Fibroblast of lung (primary cell): ENCODE measurements around the gene UCP3. TPM values are rescaled to one million over a fixed set of nuclear protein-coding genes. Genes with fewer than 3 reads are reported as not detected.

Experiments
- DNase-seq, 2 donors: peaks; one replicate each; pipeline versions ENCODE4 v3.0.0 to v3.0.0-alpha.2; 2010; ENCODE audit warnings: low read depth in 2 of 2
- H2AFZ ChIP-seq: 2 replicates; pipeline ENCODE4 v1.5.1; 2012; ENCODE audit warnings: low read length, control low read depth, inconsistent platforms
- H3K27ac ChIP-seq: 2 replicates; pipeline ENCODE4 v1.5.1; 2011; ENCODE audit warnings: low read length, control low read depth; ENCODE audit not compliant: insufficient read depth
- H3K27me3 ChIP-seq: 2 replicates; pipeline ENCODE4 v1.5.1; 2011; ENCODE audit warnings: mild to moderate bottlenecking, low read length; ENCODE audit not compliant: control insufficient read depth, insufficient read depth
- H3K36me3 ChIP-seq: 2 replicates; pipeline ENCODE4 v1.5.1; 2011; ENCODE audit warnings: low read length; ENCODE audit not compliant: control insufficient read depth, insufficient read depth
- H3K4me1 ChIP-seq: 2 replicates; pipeline ENCODE4 v1.5.1; 2011; ENCODE audit warnings: low read length; ENCODE audit not compliant: control insufficient read depth, insufficient read depth; ENCODE audit errors: extremely low read depth
- H3K4me2 ChIP-seq: 2 replicates; pipeline ENCODE4 v1.5.1; 2011; ENCODE audit warnings: low read length, control low read depth; ENCODE audit not compliant: insufficient read depth; ENCODE audit errors: extremely low read depth
- H3K4me3 ChIP-seq, 4 experiments: fragments of 200-600 bp in 1 of 4; sonication (generic) in 1 of 4; replicated peaks in 1 of 4; 2 replicates each; pipeline ENCODE4 v1.5.1; 2011 to 2016; ENCODE audit warnings: low read length in 4 of 4, low read depth in 3 of 4, mild to moderate bottlenecking in 3 of 4, control low read depth in 2 of 4, inconsistent platforms in 1 of 4, mixed read lengths in 1 of 4; ENCODE audit not compliant: insufficient read depth in 1 of 4; ENCODE audit errors: control extremely low read depth in 1 of 4
- H3K79me2 ChIP-seq: 2 replicates; pipeline ENCODE4 v1.5.1; 2012; ENCODE audit warnings: mild to moderate bottlenecking, low read length, inconsistent platforms; ENCODE audit not compliant: control insufficient read depth, insufficient read depth
- H3K9ac ChIP-seq: 2 replicates; pipeline ENCODE4 v1.5.1; 2011; ENCODE audit warnings: mild to moderate bottlenecking, low read length, control low read depth; ENCODE audit not compliant: insufficient read depth
- H3K9me3 ChIP-seq: 2 replicates; pipeline ENCODE4 v1.5.1; 2012; ENCODE audit warnings: low read depth, low read length; ENCODE audit not compliant: control insufficient read depth, insufficient read depth
- H4K20me1 ChIP-seq: 2 replicates; pipeline ENCODE4 v1.5.1; 2011; ENCODE audit warnings: low read length; ENCODE audit not compliant: control insufficient read depth, insufficient read depth; ENCODE audit errors: extremely low read depth
- EZH2 ChIP-seq: IDR thresholded peaks from 2 replicates; pipeline ENCODE4 v1.5.1; 2012; ENCODE audit warnings: low read length, control low read depth, mild to moderate bottlenecking; ENCODE audit errors: missing control alignments
- polyA plus RNA-seq, 2 donors: library from polyadenylated mRNA; depleted of rRNA in 1 of 2; stranded (reverse) in 1 of 2; unstranded in 1 of 2; fragments of >200 nt; gene quantifications; 2 replicates each; pipeline ENCODE4 v1.2.1, GENCODE V29; 2011 to 2012; ENCODE audit warnings: missing spikeins in 1 of 2
- total RNA-seq: library from RNA; depleted of rRNA; stranded (reverse); fragments of >200 nt; gene quantifications from 2 replicates; pipeline ENCODE4 v1.2.1, GENCODE V29; 2014
- TF ChIP-seq, protein P1 (sequence below), 2 donors: IDR thresholded peaks in 1 of 2; conservative IDR thresholded peaks in 1 of 2; 1 replicate in 1 of 2; 2 replicates in 1 of 2; pipeline ENCODE4 v1.5.1; 2011 to 2012; ENCODE audit warnings: low read length in 2 of 2, control low read depth in 1 of 2, inconsistent platforms in 1 of 2, low read depth in 1 of 2, mild to moderate bottlenecking in 1 of 2

UCP3 gene
- total and polyA plus RNA-seq, 2 donors (not counting 1 experiment from before 2014, with no cell fraction given): 0.18 to 0.33 TPM

DNA sequence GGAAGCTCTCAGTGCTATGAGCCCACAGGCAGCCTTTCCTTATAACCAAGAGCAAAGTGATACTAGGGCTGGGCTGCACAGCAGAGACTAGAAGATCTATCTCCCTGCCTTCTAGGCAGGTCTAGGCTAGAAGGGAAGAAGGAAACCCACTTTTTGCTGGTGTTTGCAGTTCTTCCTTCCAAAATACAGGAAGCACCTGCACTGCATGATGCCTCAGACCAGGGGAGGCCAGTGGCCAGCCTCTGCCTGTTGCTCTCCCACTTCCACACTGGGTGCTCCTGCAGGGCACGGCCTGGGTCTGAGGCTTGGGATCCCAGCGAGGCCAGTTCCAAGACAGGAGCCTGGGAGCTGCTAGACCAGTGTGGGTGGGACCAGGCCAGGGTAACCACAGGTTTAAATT, 6.0 kb upstream of the UCP3 start:
- no peak overlapping the region for H3K27ac ChIP-seq
- no peaks in the 10 kb centered on the region for H3K27me3 ChIP-seq
- no peaks in the 10 kb centered on the region for H3K9me3 ChIP-seq
- no peak for TF ChIP-seq EZH2
- TF ChIP-seq, protein P1, sequence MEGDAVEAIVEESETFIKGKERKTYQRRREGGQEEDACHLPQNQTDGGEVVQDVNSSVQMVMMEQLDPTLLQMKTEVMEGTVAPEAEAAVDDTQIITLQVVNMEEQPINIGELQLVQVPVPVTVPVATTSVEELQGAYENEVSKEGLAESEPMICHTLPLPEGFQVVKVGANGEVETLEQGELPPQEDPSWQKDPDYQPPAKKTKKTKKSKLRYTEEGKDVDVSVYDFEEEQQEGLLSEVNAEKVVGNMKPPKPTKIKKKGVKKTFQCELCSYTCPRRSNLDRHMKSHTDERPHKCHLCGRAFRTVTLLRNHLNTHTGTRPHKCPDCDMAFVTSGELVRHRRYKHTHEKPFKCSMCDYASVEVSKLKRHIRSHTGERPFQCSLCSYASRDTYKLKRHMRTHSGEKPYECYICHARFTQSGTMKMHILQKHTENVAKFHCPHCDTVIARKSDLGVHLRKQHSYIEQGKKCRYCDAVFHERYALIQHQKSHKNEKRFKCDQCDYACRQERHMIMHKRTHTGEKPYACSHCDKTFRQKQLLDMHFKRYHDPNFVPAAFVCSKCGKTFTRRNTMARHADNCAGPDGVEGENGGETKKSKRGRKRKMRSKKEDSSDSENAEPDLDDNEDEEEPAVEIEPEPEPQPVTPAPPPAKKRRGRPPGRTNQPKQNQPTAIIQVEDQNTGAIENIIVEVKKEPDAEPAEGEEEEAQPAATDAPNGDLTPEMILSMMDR (conservative IDR thresholded peaks at IDR 0.05 in 1 of 2, IDR thresholded peaks at IDR 0.05 in 1 of 2; ENCODE audit: low read depth in 1 of 2, low read length in 2 of 2): no peak
- H2AFZ ChIP-seq: no peak overlapping the region
- no peaks in the 10 kb centered on the region for H3K79me2 ChIP-seq
- no peaks in the 10 kb centered on the region for H4K20me1 ChIP-seq
- DNase-seq: no peak
- H3K4me2 ChIP-seq: no peak overlapping the region
- peaks cover 12% of the 10 kb centered on the region for H3K4me1 ChIP-seq
- H3K36me3 ChIP-seq: no peaks in the 10 kb centered on the region
- no peak overlapping the region for H3K4me3 ChIP-seq
- no peak overlapping the region for H3K9ac ChIP-seq

DNA sequence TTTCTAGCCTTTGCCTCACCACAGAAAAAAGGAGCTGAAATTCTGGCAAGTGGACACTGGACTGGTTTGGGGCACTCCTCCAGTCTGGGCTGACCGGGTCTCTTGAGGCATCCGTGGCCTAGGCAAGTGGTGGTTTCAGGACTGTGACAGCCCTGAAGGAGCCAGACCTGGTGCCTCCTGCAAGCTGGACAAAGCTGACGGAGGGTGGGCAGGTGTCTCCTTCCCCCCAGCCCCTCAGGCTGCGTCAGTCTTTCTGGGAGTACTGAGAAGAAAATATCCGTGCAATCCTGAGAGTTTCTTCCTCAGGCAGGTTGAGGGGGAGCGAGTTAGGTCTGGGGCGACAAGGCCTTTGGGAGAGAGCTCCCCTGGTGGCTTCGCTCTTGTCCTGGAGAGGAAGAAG, 4.3 kb upstream of the UCP3 start:
- H3K27ac ChIP-seq: no peak overlapping the region
- H2AFZ ChIP-seq: no peak overlapping the region
- no peak overlapping the region for H3K4me3 ChIP-seq
- TF ChIP-seq EZH2: no peak
- TF ChIP-seq, protein P1 (conservative IDR thresholded peaks at IDR 0.05 in 1 of 2, IDR thresholded peaks at IDR 0.05 in 1 of 2; ENCODE audit: low read depth in 1 of 2, low read length in 2 of 2): no peak
- H3K27me3 ChIP-seq: no peaks in the 10 kb centered on the region
- H3K9ac ChIP-seq: no peak overlapping the region
- H3K79me2 ChIP-seq: no peaks in the 10 kb centered on the region
- peaks cover 2% of the 10 kb centered on the region for H3K4me1 ChIP-seq
- H3K9me3 ChIP-seq: no peaks in the 10 kb centered on the region
- H3K36me3 ChIP-seq: no peaks in the 10 kb centered on the region
- no peak for DNase-seq
- no peak overlapping the region for H3K4me2 ChIP-seq
- no peaks in the 10 kb centered on the region for H4K20me1 ChIP-seq

DNA sequence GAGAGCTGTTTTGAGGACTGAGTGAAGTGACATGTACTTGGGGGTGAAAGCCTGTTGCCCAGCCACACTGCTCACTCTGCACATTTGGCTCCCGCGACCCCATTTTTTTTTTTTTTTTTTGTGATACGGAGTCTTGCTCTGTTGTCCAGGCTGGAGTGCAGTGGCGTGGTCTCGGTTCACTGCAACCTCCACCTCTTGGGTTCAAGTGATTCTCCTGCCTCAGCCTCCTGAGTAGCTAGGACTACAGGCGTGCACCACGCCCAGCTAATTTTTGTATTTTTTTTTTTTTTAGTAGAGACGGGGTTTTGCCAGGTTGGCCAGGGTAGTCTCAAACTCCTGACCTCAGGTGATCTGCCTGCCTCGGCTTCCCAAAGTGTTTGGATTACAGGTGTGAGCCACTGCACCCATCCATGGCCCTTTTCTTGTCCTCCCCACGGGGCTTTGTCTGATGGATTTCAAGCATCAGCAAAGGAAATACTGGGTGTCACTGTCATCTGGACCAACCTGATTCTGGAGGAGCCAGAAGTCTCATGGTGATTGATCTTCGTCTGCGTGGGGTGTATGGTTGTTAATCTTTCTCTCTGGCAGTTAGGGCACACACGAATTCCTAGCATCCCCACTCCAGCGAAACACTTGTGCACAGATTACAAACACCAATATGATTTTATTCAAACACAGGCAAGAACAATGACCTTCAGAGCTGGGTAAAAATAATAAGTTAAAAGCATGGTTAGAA, 3.4 kb upstream of the UCP3 start:
- no peak overlapping the region for H2AFZ ChIP-seq
- H3K79me2 ChIP-seq: no peaks in the 10 kb centered on the region
- H3K4me1 ChIP-seq: no peaks in the 10 kb centered on the region
- no peaks in the 10 kb centered on the region for H3K27me3 ChIP-seq
- H3K9me3 ChIP-seq: no peaks in the 10 kb centered on the region
- no peak overlapping the region for H3K4me3 ChIP-seq
- no peak overlapping the region for H3K27ac ChIP-seq
- no peak overlapping the region for H3K9ac ChIP-seq
- TF ChIP-seq, protein P1 (conservative IDR thresholded peaks at IDR 0.05 in 1 of 2, IDR thresholded peaks at IDR 0.05 in 1 of 2; ENCODE audit: low read depth in 1 of 2, low read length in 2 of 2): no peak
- no peak for TF ChIP-seq EZH2
- no peaks in the 10 kb centered on the region for H3K36me3 ChIP-seq
- no peaks in the 10 kb centered on the region for H4K20me1 ChIP-seq
- H3K4me2 ChIP-seq: no peak overlapping the region
- DNase-seq: no peak
